Vagina (tissue), 2 donors: ENCODE measurements around the gene BFSP2. TPM values are rescaled to one million over a fixed set of nuclear protein-coding genes. Genes with fewer than 3 reads are reported as not detected.
"Not testable (repeated sequence)": the region's sequence is repeated elsewhere in the genome, so short reads cannot be mapped to it uniquely, and the experiment has no call there.

Source experiments
- DNase-seq, 2 donors: peaks; one replicate each; pipeline ENCODE4 v3.0.0-alpha.2; 2017; ENCODE audit errors: extremely low spot score in 2 of 2
- H3K27ac ChIP-seq: fragments of 200-600 bp; sonication (generic); one replicate; pipeline ENCODE4 v1.5.1; 2019
- H3K27me3 ChIP-seq: fragments of 200-600 bp; sonication (generic); one replicate; pipeline ENCODE4 v1.5.1; 2019
- H3K36me3 ChIP-seq, 2 donors: fragments of 200-600 bp; sonication (generic); one replicate each; pipeline ENCODE4 v1.5.1; 2017 to 2019
- H3K4me1 ChIP-seq: fragments of 200-600 bp; sonication (generic); one replicate; pipeline ENCODE4 v1.5.1; 2019
- H3K4me3 ChIP-seq, 2 donors: fragments of 200-600 bp; sonication (generic); 1 replicate in 1 of 2; 2 replicates in 1 of 2; pipeline ENCODE4 v1.5.1; 2016 to 2019
- H3K9me3 ChIP-seq: fragments of 200-600 bp; sonication (generic); one replicate; pipeline ENCODE4 v1.5.1; 2019
- POLR2A ChIP-seq, 2 donors: fragments of 450-650 bp; IDR thresholded peaks; one replicate each; pipeline ENCODE4 v1.6.1; 2017; ENCODE audit warnings: antibody characterized with exemption in 2 of 2, mild to moderate bottlenecking in 2 of 2, moderate library complexity in 2 of 2
- POLR2AphosphoS5 ChIP-seq, 2 donors: sonication (generic); formaldehyde crosslinking; IDR thresholded peaks; one replicate each; pipeline ENCODE4 v1.9.0; 2017; ENCODE audit warnings: antibody characterized with exemption in 2 of 2, mild to moderate bottlenecking in 2 of 2, low read depth in 1 of 2; ENCODE audit not compliant: insufficient read depth in 1 of 2
- intact Hi-C: fragments of 100-400 bp; cut with DNase I; formaldehyde crosslinking; loops from one replicate; pipeline ENCODE4 v1.15.1; 2023
- total RNA-seq: library from RNA; depleted of rRNA; stranded (reverse); fragments of >200 nt; gene quantifications from one replicate; pipeline ENCODE4 v1.2.3, GENCODE V29; 2016
- TF ChIP-seq, protein P1 (sequence below), 3 experiments: fragments of 450-650 bp in 2 of 3; fragments of 200-600 bp in 1 of 3; sonication (generic) in 1 of 3; IDR thresholded peaks; one replicate each; pipeline ENCODE4 v1.5.1; 2017 to 2019; ENCODE audit warnings: antibody characterized with exemption in 3 of 3, mild to moderate bottlenecking in 2 of 3, moderate library complexity in 2 of 3

Gene BFSP2
- total RNA-seq, 1 donor from 2014 or later = not detected

DNA sequence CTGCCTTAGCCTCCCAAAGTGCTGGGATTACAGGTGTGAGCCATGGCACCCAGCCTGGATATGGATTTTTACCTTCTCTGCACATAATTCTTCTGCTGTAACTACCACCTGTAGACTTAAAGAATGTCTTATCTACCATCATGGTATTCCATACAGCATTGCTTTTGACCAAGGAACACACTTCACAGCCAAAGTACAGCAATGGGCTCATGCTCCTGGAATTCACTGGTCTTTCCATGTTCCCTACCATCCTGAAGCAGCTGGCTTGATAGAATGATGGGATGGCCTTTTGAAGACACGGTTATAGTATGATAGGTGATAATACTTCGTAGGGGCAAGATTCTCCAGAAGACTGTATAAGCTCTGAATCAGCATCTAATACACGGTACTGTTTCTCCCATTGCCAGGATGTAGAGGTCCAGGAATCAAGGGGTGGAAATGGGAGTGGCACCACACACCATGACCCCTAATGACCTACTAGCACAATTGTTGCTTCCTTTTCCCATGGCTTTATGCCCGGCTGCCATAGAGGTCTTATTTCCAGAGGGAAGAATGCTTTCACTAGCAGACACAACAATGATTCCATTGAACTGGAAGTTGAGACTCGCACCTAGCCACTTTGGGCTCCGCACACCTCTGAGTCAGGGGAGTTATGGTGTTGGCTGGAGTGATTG lies 112.7 kb downstream of the BFSP2 start:
- no peaks in the 10 kb centered on the region for H3K4me1 ChIP-seq
- no peaks in the 10 kb centered on the region for H3K9me3 ChIP-seq
- TF ChIP-seq POLR2AphosphoS5 (IDR thresholded peaks at IDR 0.05; ENCODE audit: insufficient read depth in 1 of 2, low read depth in 1 of 2) = peak in 1 of 2 donors; percentile 11
- TF ChIP-seq, protein P1, sequence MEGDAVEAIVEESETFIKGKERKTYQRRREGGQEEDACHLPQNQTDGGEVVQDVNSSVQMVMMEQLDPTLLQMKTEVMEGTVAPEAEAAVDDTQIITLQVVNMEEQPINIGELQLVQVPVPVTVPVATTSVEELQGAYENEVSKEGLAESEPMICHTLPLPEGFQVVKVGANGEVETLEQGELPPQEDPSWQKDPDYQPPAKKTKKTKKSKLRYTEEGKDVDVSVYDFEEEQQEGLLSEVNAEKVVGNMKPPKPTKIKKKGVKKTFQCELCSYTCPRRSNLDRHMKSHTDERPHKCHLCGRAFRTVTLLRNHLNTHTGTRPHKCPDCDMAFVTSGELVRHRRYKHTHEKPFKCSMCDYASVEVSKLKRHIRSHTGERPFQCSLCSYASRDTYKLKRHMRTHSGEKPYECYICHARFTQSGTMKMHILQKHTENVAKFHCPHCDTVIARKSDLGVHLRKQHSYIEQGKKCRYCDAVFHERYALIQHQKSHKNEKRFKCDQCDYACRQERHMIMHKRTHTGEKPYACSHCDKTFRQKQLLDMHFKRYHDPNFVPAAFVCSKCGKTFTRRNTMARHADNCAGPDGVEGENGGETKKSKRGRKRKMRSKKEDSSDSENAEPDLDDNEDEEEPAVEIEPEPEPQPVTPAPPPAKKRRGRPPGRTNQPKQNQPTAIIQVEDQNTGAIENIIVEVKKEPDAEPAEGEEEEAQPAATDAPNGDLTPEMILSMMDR (IDR thresholded peaks at IDR 0.05) = no peak
- no peaks in the 10 kb centered on the region for H3K27me3 ChIP-seq
- no peak overlapping the region for H3K4me3 ChIP-seq
- no peaks in the 10 kb centered on the region for H3K36me3 ChIP-seq
- no peak overlapping the region for H3K27ac ChIP-seq
- DNase-seq = no peak
- intact Hi-C loops = no loop called here

DNA sequence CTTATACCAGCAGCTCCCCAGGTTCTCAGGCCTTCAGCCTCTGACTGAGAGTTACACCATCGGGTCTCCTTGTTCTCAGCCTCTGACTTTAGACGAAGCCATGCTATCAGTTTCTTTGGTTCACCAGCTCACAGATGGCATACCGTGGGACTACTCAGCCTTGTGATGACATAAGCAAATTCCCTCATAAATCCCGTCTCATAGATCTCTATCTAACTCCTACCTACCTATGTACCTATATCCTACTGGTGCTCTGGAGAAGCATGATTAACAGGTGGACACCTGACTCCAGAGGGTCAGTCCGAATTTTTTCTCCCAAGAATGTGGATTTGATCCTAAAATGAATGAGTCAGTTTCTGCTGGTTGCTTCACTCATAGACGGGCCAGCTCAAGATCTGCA lies 114.6 kb downstream of the BFSP2 start:
- Histone ChIP-seq H3K27me3 (no peaks in the 10 kb centered on the region), H3K9me3 (no peaks in the 10 kb centered on the region), H3K4me3 (no peak overlapping the region), H3K27ac (no peak overlapping the region), H3K36me3 (no peaks in the 10 kb centered on the region), H3K4me1 (no peaks in the 10 kb centered on the region)
- TF ChIP-seq POLR2A (IDR thresholded peaks at IDR 0.05) (no peak), POLR2AphosphoS5 (IDR thresholded peaks at IDR 0.05; ENCODE audit: insufficient read depth in 1 of 2, low read depth in 1 of 2) (no peak)
- TF ChIP-seq, protein P1 (IDR thresholded peaks at IDR 0.05) = no peak
- DNase-seq = no peak
- intact Hi-C loops = no loop called here

DNA sequence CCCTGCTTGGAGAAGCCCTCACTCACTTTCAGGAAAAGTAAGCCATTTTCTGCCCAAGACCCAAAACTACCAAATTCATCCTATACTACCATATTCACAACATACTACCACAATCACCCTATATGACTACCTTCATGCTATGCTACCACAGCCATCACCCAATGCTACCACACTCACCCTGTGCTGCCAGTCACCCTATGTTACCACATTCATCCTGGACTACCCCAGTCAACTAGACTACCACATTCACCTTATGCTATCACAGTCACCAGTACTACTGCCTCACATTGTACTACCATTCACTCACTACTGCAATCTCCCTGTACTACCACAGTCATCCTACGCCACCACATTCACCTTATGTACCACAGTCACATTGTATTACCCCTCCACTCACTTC lies 115.3 kb downstream of the BFSP2 start:
- Histone ChIP-seq H3K4me3 (no peak overlapping the region), H3K36me3 (no peaks in the 10 kb centered on the region), H3K27me3 (no peaks in the 10 kb centered on the region), H3K4me1 (no peaks in the 10 kb centered on the region), H3K27ac (no peak overlapping the region), H3K9me3 (no peaks in the 10 kb centered on the region)
- no peak for DNase-seq
- TF ChIP-seq, protein P1 (IDR thresholded peaks at IDR 0.05) = no peak
- intact Hi-C loops = no loop called here

DNA sequence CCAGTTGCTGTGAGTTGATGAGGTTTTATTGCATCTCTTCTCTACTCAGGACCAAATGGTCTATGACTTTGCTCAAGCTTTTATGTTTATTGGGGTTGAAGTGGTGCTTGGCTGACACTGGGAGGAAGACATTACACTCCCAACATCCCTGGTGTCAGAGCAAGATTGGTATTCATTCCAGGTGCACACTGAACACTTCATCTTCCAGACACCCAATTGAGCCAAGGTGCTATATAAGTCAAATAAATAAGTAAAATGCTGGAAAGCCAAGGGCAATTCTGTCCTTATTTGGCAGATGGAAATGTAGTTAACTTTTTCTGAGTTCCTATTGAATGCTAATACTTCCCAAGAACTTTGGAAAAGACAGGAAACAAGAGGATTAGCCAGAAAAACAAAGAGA lies 120.4 kb downstream of the BFSP2 start:
- no peak for DNase-seq
- no peaks in the 10 kb centered on the region for H3K36me3 ChIP-seq
- H3K4me3 ChIP-seq = no peak overlapping the region
- no peaks in the 10 kb centered on the region for H3K27me3 ChIP-seq
- H3K4me1 ChIP-seq = no peaks in the 10 kb centered on the region
- TF ChIP-seq, protein P1 (IDR thresholded peaks at IDR 0.05) = no peak
- TF ChIP-seq POLR2A (IDR thresholded peaks at IDR 0.05) (no peak), POLR2AphosphoS5 (IDR thresholded peaks at IDR 0.05; ENCODE audit: insufficient read depth in 1 of 2, low read depth in 1 of 2) (no peak)
- intact Hi-C loops = no loop called here
- no peak overlapping the region for H3K27ac ChIP-seq
- H3K9me3 ChIP-seq = no peaks in the 10 kb centered on the region

DNA sequence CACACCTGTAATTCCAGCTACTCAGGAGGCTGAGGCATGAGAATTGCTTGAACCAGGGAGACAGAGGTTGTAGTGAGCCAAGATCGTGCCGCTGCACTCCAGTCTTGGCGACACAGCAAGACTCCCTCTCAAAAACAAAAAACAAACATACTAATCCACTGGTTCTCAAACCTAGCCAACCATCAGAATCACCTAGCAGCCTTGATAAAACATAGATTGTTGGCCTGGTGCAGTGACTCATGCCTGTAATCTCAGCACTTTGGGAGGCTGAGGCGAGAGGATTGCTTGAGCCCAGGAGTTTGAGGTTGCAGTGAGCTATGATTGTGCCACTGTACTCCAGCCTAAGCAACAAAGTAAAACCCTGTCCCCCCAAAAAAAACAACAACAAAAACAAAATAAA lies 121.1 kb downstream of the BFSP2 start:
- H3K36me3 ChIP-seq, DNase-seq, H3K9me3 ChIP-seq, H3K27me3 ChIP-seq, H3K4me3 ChIP-seq, intact Hi-C loops, H3K27ac ChIP-seq, H3K4me1 ChIP-seq: not testable (repeated sequence)
